GM23338 (cell line): ENCODE results near the gene MYO9B. TPM values are rescaled to one million over a fixed set of nuclear protein-coding genes. Genes with fewer than 3 reads are reported as not detected.

Experiments
- CREB1 ChIP-seq: fragments of 250-450 bp; sonication (Bioruptor Pico); IDR thresholded peaks from 2 replicates; pipeline ENCODE4 v1.5.0; 2020; ENCODE audit warnings: low read depth, mild to moderate bottlenecking, moderate library complexity
- CTCF ChIP-seq, 2 experiments: fragments of 200-600 bp in 1 of 2; sonication (generic) in 1 of 2; conservative IDR thresholded peaks; 2 replicates each; pipeline versions ENCODE4 v1.5.1 to v1.6.1; 2016 to 2017; ENCODE audit warnings: antibody characterized with exemption in 2 of 2, low read depth in 2 of 2, mild to moderate bottlenecking in 2 of 2, moderate library complexity in 1 of 2
- ETS1 ChIP-seq: IDR thresholded peaks from 2 replicates; pipeline ENCODE4 v1.6.1; 2016; ENCODE audit warnings: antibody characterized with exemption
- EZH2 ChIP-seq: fragments of 200-600 bp; sonication (generic); IDR thresholded peaks from one replicate; pipeline ENCODE4 v1.8.0; 2017; ENCODE audit warnings: antibody characterized with exemption, mild to moderate bottlenecking, low read depth; ENCODE audit not compliant: unreplicated experiment
- JUNB ChIP-seq: IDR thresholded peaks from one replicate; pipeline ENCODE4 v1.6.1; 2016; ENCODE audit warnings: antibody characterized with exemption; ENCODE audit not compliant: unreplicated experiment
- POLR2AphosphoS5 ChIP-seq: IDR thresholded peaks from 2 replicates; pipeline ENCODE4 v1.6.1; 2016; ENCODE audit warnings: antibody characterized with exemption, low read depth
- STAT1 ChIP-seq: IDR thresholded peaks from one replicate; pipeline ENCODE4 v1.6.1; 2016; ENCODE audit warnings: antibody characterized with exemption; ENCODE audit not compliant: unreplicated experiment
- ZNF462 ChIP-seq: fragments of 250-450 bp; sonication (Bioruptor Pico); IDR thresholded peaks from 2 replicates; pipeline ENCODE4 v1.5.0; 2020; ENCODE audit warnings: mild to moderate bottlenecking, moderate library complexity
- polyA plus RNA-seq: library from polyadenylated mRNA; unstranded; fragments of >200 nt; fragmentation: Nextera tagmentation; extraction: Ambion mirVana; gene quantifications from 2 replicates; pipeline ENCODE4 v1.2.1, GENCODE V29; 2016
- total RNA-seq: library from RNA; depleted of rRNA; stranded (reverse); fragments of >200 nt; shearing (Covaris generic); gene quantifications from 2 replicates; pipeline ENCODE4 v1.2.3, GENCODE V29; 2014; rRNA removed

The MYO9B gene
- total and polyA plus RNA-seq, 2 experiments from 2014 or later: 28.7 to 61.3 TPM

- TF ChIP-seq ZNF462: no peak
- no peak for TF ChIP-seq CTCF (conservative IDR thresholded peaks at IDR 0.05; ENCODE audit: low read depth in 2 of 2)
- no peak for TF ChIP-seq ETS1
- no peak for TF ChIP-seq STAT1
- TF ChIP-seq POLR2AphosphoS5: no peak
- TF ChIP-seq JUNB: no peak
- TF ChIP-seq EZH2: no peak
- no peak for TF ChIP-seq CREB1 (CRISPR knock-in tag)
Measured at GRCh38 chr19:17262557-17262956, 187.0 kb downstream of the MYO9B start (continued).

Other genes starting within 250 kb of the MYO9B start
- gene SIN3B, start 246.4 kb upstream of the MYO9B start, total RNA-seq: 68.6 and 80.0 TPM in 2 replicates
- gene SIN3B, start 246.4 kb upstream of the MYO9B start, polyA plus RNA-seq: 36.0 and 37.6 TPM in 2 replicates
- not detected in 2 replicates for gene F2RL3, start 186.8 kb upstream of the MYO9B start, total RNA-seq
- gene F2RL3, start 186.8 kb upstream of the MYO9B start, polyA plus RNA-seq: 0.14 TPM in 1 of 2 replicates, not detected in the other
- gene CPAMD8, start 49.0 kb upstream of the MYO9B start, total RNA-seq: 11.8 and 14.1 TPM in 2 replicates
- 4.4 and 4.6 TPM in 2 replicates for gene CPAMD8, start 49.0 kb upstream of the MYO9B start, polyA plus RNA-seq
- gene HAUS8, start 325 bp upstream of the MYO9B start, total RNA-seq: 10.6 and 11.1 TPM in 2 replicates
- 33.3 and 35.5 TPM in 2 replicates for gene HAUS8, start 325 bp upstream of the MYO9B start, polyA plus RNA-seq
- gene USE1, start 139.6 kb downstream of the MYO9B start, total RNA-seq: 13.7 and 15.5 TPM in 2 replicates
- 18.6 and 19.4 TPM in 2 replicates for gene USE1, start 139.6 kb downstream of the MYO9B start, polyA plus RNA-seq
- gene OCEL1, start 150.4 kb downstream of the MYO9B start, total RNA-seq: 9.6 and 12.7 TPM in 2 replicates
- 47.4 and 50.6 TPM in 2 replicates for gene OCEL1, start 150.4 kb downstream of the MYO9B start, polyA plus RNA-seq
- 172 and 209 TPM in 2 replicates for gene NR2F6, start 170.1 kb downstream of the MYO9B start, total RNA-seq
- gene NR2F6, start 170.1 kb downstream of the MYO9B start, polyA plus RNA-seq: 64.0 and 67.4 TPM in 2 replicates
- gene USHBP1, start 189.0 kb downstream of the MYO9B start, total RNA-seq: 5.2 and 5.6 TPM in 2 replicates
- gene USHBP1, start 189.0 kb downstream of the MYO9B start, polyA plus RNA-seq: 4.0 and 4.6 TPM in 2 replicates
- 78.1 and 87.8 TPM in 2 replicates for gene BABAM1, start 191.7 kb downstream of the MYO9B start, total RNA-seq
- gene BABAM1, start 191.7 kb downstream of the MYO9B start, polyA plus RNA-seq: 88.7 and 95.0 TPM in 2 replicates
- 20.2 and 50.1 TPM in 2 replicates for gene ANKLE1, start 206.1 kb downstream of the MYO9B start, total RNA-seq
- 9.1 and 11.2 TPM in 2 replicates for gene ANKLE1, start 206.1 kb downstream of the MYO9B start, polyA plus RNA-seq
- 11.4 and 16.5 TPM in 2 replicates for gene ABHD8, start 227.6 kb downstream of the MYO9B start, total RNA-seq
- 5.0 and 5.5 TPM in 2 replicates for gene ABHD8, start 227.6 kb downstream of the MYO9B start, polyA plus RNA-seq
- 59.9 and 70.6 TPM in 2 replicates for gene MRPL34, start 230.1 kb downstream of the MYO9B start, total RNA-seq
- 266 and 280 TPM in 2 replicates for gene MRPL34, start 230.1 kb downstream of the MYO9B start, polyA plus RNA-seq
- 28.2 and 34.6 TPM in 2 replicates for gene DDA1, start 233.8 kb downstream of the MYO9B start, total RNA-seq
- 107 and 112 TPM in 2 replicates for gene DDA1, start 233.8 kb downstream of the MYO9B start, polyA plus RNA-seq